Stimulated activated naive CD8-positive, alpha-beta T cell treated with anti-CD3 and anti-CD28 coated beads, Interleukin-15, Interleukin-2, amounts not matched to agents 100 ng/mL and 50 ng/mL, for 24 hours (primary cell): Measurements from ENCODE around the gene EIF2B2.
"Not testable (repeated sequence)": the region's sequence is repeated elsewhere in the genome, so short reads cannot be mapped to it uniquely, and the experiment has no call there.

ENCODE experiments used
- H3K27ac Mint-ChIP-seq: one replicate; pipeline ENCODE4 v1.8.0; 2021; ENCODE audit warnings: mild to moderate bottlenecking, mixed read lengths
- H3K27me3 Mint-ChIP-seq: one replicate; pipeline ENCODE4 v1.8.0; 2021; ENCODE audit warnings: mixed read lengths
- H3K36me3 Mint-ChIP-seq: one replicate; pipeline ENCODE4 v1.8.0; 2021; ENCODE audit warnings: low read depth, mixed read lengths
- H3K4me1 Mint-ChIP-seq: one replicate; pipeline ENCODE4 v1.8.0; 2021; ENCODE audit warnings: low read depth, mixed read lengths
- H3K4me3 Mint-ChIP-seq: one replicate; pipeline ENCODE4 v1.8.0; 2021; ENCODE audit warnings: mild to moderate bottlenecking, mixed read lengths
- H3K9me3 Mint-ChIP-seq: one replicate; pipeline ENCODE4 v1.8.0; 2021; ENCODE audit warnings: mixed read lengths

Gene EIF2B2

GRCh38 chr14:74979029-74979428 lies 23.7 kb upstream of the EIF2B2 start:
- no peaks in the 10 kb centered on the region for H3K9me3 Mint-ChIP-seq
- H3K27me3 Mint-ChIP-seq = no peaks in the 10 kb centered on the region
- no peak overlapping the region for H3K27ac Mint-ChIP-seq
- no peaks in the 10 kb centered on the region for H3K36me3 Mint-ChIP-seq
- H3K4me3 Mint-ChIP-seq = no peak overlapping the region
- H3K4me1 Mint-ChIP-seq = no peaks in the 10 kb centered on the region

DNA sequence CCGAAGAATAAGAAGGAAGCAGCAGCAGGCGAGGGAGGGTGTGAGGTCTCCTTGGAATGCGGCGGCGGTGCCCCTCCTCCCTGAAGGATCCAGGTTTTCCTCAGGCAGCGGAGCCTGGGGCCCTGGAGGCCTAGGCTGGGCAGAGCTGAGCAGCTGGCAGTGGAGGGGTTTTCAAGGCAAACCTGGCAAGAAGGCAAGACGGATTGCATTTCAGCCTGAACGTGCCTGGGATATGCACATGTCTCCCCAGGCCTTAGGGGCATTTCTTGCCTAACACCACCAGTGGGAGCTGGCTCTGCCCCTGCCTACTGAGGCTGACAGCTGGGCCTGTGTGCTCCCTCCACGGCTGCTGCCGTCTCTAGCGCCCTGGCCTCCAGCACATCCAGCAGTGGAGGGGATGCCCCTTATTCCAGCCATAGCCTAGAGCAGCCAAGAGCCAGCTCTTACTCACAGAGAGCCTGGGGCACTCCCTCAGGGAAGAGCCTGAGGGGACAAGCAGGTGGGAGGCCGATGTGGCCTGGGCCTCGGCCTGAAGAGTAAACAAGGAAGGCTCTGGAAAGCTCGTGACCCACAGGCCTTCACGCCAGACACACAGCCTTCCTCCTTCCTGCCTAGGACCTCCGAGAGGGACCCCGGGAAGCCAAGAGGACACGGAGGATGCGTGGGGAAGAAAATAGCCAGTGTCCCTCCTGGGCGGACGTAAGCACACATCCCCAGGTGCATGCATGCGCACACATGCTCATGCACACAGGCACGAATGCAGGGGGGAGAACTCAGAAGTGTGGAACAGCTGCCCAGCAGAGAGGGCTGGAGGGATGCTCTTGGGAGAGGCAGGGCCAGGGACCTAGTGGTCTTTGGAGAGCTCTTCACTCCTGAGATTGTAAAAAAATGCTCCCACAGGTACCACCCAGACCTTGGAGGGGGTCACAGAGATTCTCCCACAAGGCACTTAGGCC lies 23.0 kb upstream of the EIF2B2 start:
- Mint-ChIP-seq H3K27ac (no peak overlapping the region), H3K4me1 (no peaks in the 10 kb centered on the region), H3K27me3 (no peaks in the 10 kb centered on the region), H3K9me3 (no peaks in the 10 kb centered on the region), H3K4me3 (no peak overlapping the region), H3K36me3 (no peaks in the 10 kb centered on the region)

DNA sequence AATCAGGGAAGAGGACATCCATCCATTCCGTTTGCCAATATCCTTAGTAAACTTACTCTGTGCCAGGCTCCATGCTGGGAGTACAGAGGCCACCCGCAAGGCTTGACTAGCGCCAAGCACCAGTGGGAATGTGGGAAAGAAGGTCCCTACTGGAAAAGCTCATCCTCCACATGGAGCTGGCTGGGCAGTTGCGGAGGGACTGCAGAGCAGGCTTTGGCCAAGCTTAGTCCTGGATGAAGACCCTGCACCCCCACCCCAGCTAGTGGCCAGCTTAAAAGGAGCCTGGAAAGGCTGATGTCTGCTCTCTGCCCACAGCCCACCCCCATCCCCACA lies 22.4 kb upstream of the EIF2B2 start:
- Mint-ChIP-seq H3K27ac (no peak overlapping the region), H3K36me3 (no peaks in the 10 kb centered on the region), H3K27me3 (no peaks in the 10 kb centered on the region), H3K4me3 (no peak overlapping the region), H3K4me1 (no peaks in the 10 kb centered on the region), H3K9me3 (no peaks in the 10 kb centered on the region)

DNA sequence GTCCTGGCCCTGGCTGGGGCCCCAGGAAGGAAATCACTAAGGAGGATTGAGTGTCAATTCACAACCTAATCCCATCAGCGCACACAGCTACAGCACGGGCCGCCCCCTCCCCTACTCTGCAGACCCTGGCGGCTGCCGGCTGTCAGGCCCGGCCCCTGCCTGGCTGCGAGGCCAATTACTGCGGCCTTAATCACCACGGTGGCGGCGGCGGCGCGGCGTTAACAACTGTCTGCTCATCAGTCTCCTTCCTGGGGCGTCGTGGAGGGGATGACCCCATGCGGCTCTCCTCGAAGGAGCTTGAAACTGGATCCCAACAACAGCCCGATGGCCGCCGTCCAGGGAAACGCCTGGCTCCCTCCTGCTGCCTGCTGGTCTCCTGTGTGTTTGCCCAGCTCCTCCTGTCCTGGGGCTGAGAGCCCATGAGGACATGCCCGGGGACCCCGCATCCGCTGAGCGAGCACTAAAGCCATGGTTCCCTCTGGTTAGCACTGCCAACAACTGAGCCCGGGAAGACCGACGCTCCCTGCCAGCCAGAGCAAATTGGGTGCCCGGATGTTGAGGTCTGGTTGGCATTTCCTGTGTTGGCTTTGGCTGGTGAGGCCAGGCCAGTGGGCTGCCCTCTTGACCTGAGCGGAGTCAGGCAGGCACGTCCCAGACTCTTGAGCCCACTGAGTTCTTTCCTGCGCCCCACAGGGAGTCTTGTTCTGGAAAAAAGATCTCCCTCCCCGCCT lies 21.8 kb upstream of the EIF2B2 start:
- no peaks in the 10 kb centered on the region for H3K36me3 Mint-ChIP-seq
- no peaks in the 10 kb centered on the region for H3K27me3 Mint-ChIP-seq
- no peak overlapping the region for H3K27ac Mint-ChIP-seq
- H3K9me3 Mint-ChIP-seq = no peaks in the 10 kb centered on the region
- H3K4me1 Mint-ChIP-seq = no peaks in the 10 kb centered on the region
- H3K4me3 Mint-ChIP-seq = no peak overlapping the region

GRCh38 chr14:74981462-74981782 lies 21.3 kb upstream of the EIF2B2 start:
- H3K27ac Mint-ChIP-seq = no peak overlapping the region
- H3K4me3 Mint-ChIP-seq = no peak overlapping the region
- H3K27me3 Mint-ChIP-seq = no peaks in the 10 kb centered on the region
- no peaks in the 10 kb centered on the region for H3K4me1 Mint-ChIP-seq
- no peaks in the 10 kb centered on the region for H3K9me3 Mint-ChIP-seq
- no peaks in the 10 kb centered on the region for H3K36me3 Mint-ChIP-seq

DNA sequence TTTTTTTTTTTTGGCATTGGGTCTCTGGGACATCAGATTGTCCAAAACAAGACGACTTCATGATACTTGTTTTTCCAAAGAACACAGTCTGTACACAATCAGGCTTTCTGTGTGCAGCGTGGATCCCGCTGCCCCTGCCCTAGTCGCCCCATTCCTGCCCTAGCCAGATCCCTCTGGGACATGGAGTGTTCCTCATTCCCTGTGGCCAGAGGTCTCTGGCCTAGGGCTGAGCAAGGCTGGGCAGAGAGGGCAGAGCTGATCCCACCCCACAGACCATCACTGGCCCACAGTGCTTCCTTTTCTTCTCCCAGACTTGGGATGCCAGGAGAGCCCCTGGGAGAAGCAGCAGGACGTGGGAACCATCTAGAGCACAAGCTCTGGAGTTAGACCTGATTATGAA lies 20.9 kb upstream of the EIF2B2 start:
- Mint-ChIP-seq H3K27ac (no peak overlapping the region), H3K4me1 (no peaks in the 10 kb centered on the region), H3K36me3 (no peaks in the 10 kb centered on the region), H3K4me3 (no peak overlapping the region), H3K9me3 (no peaks in the 10 kb centered on the region), H3K27me3 (no peaks in the 10 kb centered on the region)

- Mint-ChIP-seq H3K9me3 (no peaks in the 10 kb centered on the region), H3K4me1 (no peaks in the 10 kb centered on the region), H3K4me3 (no peak overlapping the region), H3K36me3 (no peaks in the 10 kb centered on the region), H3K27me3 (no peaks in the 10 kb centered on the region), H3K27ac (no peak overlapping the region)
Measured at GRCh38 chr14:74982661-74983060, 20.1 kb upstream of the EIF2B2 start.

DNA sequence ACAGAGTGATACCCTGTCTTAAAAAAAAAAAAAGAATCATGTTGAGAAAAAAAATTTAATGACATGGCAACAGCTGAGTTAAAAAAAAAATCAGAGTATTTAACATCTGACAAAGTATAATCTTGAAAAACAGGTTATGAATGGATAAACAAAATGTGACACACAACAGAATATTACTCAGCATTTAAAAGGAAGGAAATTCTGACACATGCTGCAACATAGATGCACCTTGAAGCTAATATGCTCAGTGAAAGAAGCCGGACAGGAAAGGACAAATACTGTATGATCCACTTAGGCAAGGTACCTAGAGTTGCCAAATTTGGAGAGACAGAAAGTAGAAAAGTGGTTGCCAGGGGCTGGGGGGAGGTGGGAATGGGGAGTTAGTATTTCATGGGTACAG lies 19.4 kb upstream of the EIF2B2 start:
- no peaks in the 10 kb centered on the region for H3K36me3 Mint-ChIP-seq
- H3K4me3 Mint-ChIP-seq = no peak overlapping the region
- no peaks in the 10 kb centered on the region for H3K27me3 Mint-ChIP-seq
- H3K9me3 Mint-ChIP-seq = no peaks in the 10 kb centered on the region
- no peak overlapping the region for H3K27ac Mint-ChIP-seq
- H3K4me1 Mint-ChIP-seq = no peaks in the 10 kb centered on the region

DNA sequence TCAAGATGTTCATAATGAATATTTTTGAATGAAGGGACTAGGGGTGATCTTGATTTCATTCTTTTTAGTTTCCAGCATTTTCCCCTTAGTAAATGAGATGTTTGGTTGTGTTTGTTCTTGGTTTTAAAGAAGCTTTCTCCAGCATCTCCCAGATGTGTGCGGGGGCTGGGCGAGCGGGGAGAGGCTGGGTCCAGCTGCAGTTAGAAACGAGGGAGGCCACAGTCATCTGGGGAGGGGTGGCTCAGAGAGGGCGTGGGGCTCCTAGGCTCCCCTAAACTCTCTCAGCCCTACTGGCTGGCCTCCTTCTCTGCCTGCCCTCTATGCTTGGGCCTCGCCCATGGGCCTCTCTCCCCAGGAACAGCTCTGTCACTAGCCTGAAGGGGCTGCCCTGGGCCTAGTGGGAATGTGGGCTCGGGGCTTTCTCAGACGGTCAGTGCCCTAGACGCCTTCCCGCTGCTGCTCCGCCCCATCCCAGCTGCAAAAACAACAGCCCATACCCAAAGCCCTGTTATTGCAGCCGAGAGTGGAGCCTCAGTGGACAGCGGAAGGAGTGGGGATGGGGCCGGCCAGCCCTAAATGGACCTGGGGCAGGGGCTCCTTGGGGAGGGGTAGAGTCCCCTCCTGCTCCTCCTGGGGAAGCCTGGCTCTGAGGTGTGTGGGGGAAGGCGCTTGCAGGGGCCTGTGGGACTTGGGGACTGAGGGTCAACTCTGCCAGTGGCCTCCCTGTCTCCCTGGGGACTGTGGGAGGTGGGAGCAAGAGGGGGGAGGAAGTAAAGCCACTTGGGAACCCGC lies 18.3 kb upstream of the EIF2B2 start:
- no peaks in the 10 kb centered on the region for H3K9me3 Mint-ChIP-seq
- H3K4me3 Mint-ChIP-seq = no peak overlapping the region
- no peaks in the 10 kb centered on the region for H3K4me1 Mint-ChIP-seq
- no peaks in the 10 kb centered on the region for H3K36me3 Mint-ChIP-seq
- no peaks in the 10 kb centered on the region for H3K27me3 Mint-ChIP-seq
- no peak overlapping the region for H3K27ac Mint-ChIP-seq

DNA sequence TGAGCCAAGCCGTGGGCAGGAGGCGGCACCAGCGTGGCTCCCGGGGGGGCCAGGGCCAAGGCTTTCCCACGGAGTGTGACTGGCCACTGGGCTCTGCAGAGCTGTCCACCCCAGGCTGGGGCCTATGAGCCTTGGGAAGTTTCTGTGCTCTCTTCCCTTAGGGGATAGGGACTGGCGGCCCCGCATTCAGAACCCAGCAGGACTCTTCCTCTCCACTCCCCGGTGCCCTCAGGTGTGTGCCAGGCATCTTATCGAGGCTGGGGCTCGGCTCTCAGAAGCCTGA lies 17.8 kb upstream of the EIF2B2 start:
- Mint-ChIP-seq H3K4me3 (no peak overlapping the region), H3K27ac (no peak overlapping the region), H3K9me3 (no peaks in the 10 kb centered on the region), H3K27me3 (no peaks in the 10 kb centered on the region), H3K4me1 (no peaks in the 10 kb centered on the region), H3K36me3 (no peaks in the 10 kb centered on the region)

DNA sequence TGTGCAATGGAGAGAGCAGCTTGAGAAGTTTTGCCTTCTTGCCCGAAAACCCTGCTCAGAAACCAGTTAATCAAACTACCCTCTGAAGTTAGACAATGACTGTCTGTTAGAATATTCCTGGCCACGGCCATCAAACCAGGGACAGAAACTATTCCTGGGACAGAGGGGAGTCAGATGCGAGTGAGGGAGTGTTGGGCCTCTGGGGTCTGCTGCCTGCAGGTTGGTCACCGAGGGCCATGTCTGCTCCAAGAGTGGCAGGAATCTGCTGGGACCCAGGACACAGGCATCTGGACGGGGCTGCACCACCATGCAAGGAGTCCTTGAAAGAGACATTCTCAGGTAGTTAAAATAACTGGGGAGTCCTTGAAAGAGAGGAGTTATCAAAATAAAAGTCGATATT lies 16.9 kb upstream of the EIF2B2 start:
- Mint-ChIP-seq H3K4me1 (no peaks in the 10 kb centered on the region), H3K27me3 (no peaks in the 10 kb centered on the region), H3K27ac (no peak overlapping the region), H3K4me3 (no peak overlapping the region), H3K36me3 (no peaks in the 10 kb centered on the region), H3K9me3 (no peaks in the 10 kb centered on the region)

DNA sequence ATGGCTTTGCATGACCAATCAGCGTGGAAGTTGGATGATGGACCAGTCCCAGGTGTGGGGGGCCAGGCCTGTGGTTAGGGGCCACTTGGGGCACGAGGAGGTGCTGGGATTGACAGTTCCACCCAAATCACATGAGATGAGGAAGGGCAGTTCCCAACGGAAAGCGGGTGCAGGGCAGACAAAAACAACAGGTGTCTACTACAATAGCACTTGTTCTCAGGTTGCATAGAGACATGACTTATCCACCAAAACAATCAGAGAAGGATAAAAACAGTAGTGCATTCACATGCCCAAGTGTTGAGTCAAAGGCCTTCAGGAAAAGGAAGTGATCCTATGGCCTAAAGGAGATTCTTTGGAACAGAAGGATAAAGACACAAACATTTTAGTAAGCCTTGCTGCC lies 14.6 kb upstream of the EIF2B2 start:
- H3K4me1 Mint-ChIP-seq = no peaks in the 10 kb centered on the region
- no peaks in the 10 kb centered on the region for H3K9me3 Mint-ChIP-seq
- no peaks in the 10 kb centered on the region for H3K36me3 Mint-ChIP-seq
- no peaks in the 10 kb centered on the region for H3K27me3 Mint-ChIP-seq
- no peak overlapping the region for H3K4me3 Mint-ChIP-seq
- no peak overlapping the region for H3K27ac Mint-ChIP-seq

GRCh38 chr14:74988993-74989392 lies 13.7 kb upstream of the EIF2B2 start:
- Mint-ChIP-seq H3K4me3 (no peak overlapping the region), H3K27ac (no peak overlapping the region), H3K27me3 (no peaks in the 10 kb centered on the region), H3K9me3 (no peaks in the 10 kb centered on the region), H3K4me1 (no peaks in the 10 kb centered on the region), H3K36me3 (no peaks in the 10 kb centered on the region)

DNA sequence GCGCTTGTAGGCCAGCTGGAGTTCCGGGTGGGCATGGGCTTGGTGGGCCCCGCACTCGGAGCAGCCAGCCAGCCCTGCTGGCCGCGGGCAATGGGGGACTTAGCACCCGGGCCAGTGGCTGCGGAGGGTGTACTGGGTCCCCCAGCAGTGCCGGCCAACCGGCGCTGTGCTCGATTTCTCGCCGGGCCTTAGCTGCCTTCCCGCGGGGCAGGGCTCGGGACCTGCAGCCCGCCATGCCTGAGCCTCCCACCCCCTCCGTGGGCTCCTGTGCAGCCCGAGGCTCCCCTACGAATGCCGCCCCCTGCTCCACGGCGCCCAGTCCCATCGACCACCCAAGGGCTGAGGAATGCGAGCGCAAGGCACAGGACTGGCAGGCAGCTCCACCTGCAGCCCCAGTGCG lies 8.5 kb upstream of the EIF2B2 start:
- H3K4me3 Mint-ChIP-seq, H3K27me3 Mint-ChIP-seq, H3K36me3 Mint-ChIP-seq, H3K9me3 Mint-ChIP-seq, H3K4me1 Mint-ChIP-seq, H3K27ac Mint-ChIP-seq: not testable (repeated sequence)

DNA sequence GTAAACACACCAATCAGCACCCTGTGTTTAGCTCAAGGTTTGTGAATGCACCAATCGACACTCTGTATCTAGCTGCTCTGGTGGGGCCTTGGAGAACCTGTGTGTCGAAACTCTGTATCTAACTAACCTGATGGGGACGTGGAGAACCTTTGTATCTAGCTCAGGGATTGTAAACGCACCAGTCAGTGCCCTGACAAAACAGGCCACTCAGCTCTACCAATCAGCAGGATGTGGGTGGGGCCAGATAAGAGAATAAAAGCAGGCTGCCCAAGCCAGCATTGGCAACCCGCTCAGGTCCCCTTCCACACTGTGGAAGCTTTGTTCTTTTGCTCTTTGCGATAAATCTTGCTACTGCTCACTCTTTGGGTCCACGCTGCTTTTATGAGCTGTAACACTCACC lies 6.9 kb upstream of the EIF2B2 start:
- H3K27me3 Mint-ChIP-seq, H3K9me3 Mint-ChIP-seq, H3K27ac Mint-ChIP-seq, H3K36me3 Mint-ChIP-seq, H3K4me3 Mint-ChIP-seq, H3K4me1 Mint-ChIP-seq: not testable (repeated sequence)
